ENCODE measurements around the gene ZBTB48. TPM values are rescaled to one million over a fixed set of nuclear protein-coding genes. Genes with fewer than 3 reads are reported as not detected.

The ZBTB48 gene
- 9.4 to 14.3 TPM (median 11.2 TPM) in 5 replicates for total RNA-seq (2022; extraction: Qiagen RNA extraction; ENCODE audit: low read depth)

DNA sequence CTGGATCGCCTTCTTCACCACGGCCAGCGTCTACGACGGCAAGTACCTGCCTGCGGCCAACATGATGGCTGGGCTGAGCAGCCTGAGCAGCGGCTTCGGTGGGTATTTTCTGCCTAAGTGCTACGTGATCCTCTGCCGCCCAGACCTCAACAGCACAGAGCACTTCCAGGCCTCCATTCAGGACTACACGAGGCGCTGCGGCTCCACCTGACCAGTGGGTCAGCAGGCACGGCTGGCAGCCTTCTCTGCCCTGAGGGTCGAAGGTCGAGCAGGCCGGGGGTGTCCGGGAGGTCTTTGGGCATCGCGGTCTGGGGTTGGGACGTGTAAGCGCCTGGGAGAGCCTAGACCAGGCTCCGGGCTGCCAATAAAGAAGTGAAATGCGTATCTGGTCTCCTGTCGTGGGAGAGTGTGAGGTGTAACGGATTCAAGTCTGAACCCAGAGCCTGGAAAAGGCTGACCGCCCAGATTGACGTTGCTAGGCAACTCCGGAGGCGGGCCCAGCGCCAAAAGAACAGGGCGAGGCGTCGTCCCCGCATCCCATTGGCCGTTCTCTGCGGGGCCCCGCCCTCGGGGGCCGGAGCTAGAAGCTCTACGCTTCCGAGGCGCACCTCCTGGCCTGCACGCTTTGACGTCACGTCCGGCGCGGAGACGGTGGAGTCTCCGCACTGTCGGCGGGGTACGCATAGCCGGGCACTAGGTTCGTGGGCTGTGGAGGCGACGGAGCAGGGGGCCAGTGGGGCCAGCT, at the start of gene ZBTB48:
TSS of gene ZBTB48 (plus strand) at position 621 of the 745 bp plus-strand sequence. CDS start 616 bp downstream, outside the sequence.

DNA sequence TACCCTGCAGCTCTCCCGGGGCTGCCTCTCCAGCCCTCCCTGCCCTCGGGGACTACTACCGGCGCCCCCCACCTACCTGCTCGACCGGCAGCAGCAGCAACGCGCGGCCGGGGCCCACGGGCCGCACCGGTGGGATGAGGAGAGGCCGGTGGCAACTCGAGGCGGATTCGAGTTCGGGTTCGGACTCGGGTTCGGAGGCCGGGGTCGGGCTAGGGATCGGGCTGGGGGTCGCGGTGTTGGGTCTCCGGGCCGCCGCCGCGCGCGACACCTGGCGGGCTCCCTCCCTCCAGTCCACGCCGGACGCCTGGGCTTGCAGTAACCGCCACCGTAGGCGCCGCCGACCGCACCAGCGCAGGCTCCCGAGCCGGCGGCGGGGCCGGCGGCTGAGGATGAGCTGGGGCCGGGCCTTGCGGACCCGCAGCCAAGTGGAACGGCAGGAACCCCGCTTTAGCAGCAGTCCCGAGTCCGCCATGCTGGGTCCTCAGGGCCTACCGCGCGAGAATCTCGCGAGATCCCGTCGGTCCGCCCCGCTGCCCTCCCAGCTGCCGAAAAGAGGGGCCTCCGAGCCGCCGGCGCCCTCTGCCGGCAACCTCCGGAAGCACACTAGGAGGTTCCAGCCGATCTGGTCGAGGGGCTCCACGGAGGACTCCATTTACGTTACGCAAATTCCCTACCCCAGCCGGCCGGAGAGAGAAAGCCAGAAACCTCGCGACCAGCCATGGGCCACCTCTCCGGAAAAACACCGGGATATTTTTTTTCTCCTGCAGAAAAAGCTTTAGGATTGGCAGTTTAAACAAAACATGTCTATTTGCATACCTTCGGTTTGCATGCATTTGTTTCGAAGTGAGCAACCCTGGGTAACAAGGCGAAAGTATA, 25.5 kb upstream of the ZBTB48 start, which contains the start of gene NOL9:
TSS of gene NOL9 (minus strand) at position 483 of the 876 bp plus-strand sequence. CDS start at position 472, 11 bp downstream.

DNA sequence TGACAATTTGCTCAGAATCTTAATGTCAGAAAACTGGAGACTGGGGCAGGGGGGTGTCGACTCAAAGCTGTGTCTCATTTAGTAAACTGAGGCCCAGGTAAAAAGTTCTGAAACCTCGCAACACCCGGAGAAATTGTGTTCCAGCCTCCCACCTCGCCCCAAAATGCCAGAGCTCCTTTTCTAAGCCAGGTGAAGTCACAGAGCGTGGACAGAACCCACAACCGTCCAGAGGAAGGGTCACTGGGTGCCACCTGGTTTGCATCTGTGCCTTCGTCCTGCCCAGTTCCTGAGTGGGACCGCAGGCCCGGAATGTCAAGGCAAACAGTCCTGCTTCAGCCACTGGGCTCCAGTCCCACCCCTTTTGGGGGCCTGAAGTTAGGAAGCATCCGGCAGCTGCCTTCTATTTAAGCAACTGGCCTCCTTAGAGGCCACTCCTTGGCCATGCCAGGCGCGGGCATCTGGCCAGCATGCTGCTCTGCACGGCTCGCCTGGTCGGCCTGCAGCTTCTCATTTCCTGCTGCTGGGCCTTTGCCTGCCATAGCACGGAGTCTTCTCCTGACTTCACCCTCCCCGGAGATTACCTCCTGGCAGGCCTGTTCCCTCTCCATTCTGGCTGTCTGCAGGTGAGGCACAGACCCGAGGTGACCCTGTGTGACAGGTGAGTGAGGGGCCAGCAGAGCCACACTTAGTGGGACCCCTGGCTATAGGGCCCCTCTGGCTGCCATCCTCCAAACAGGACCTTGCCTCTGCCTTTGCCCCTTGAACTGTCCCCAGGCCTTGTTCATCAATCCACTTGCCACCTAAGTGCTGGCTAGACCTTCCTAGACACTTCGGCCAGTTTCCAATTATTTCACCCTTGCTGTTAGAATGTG, 24.7 kb upstream of the ZBTB48 start, which contains the start of gene TAS1R1:
TSS of gene TAS1R1 (plus strand) at position 401 of the 872 bp plus-strand sequence. CDS start at position 468, 67 bp downstream.

DNA sequence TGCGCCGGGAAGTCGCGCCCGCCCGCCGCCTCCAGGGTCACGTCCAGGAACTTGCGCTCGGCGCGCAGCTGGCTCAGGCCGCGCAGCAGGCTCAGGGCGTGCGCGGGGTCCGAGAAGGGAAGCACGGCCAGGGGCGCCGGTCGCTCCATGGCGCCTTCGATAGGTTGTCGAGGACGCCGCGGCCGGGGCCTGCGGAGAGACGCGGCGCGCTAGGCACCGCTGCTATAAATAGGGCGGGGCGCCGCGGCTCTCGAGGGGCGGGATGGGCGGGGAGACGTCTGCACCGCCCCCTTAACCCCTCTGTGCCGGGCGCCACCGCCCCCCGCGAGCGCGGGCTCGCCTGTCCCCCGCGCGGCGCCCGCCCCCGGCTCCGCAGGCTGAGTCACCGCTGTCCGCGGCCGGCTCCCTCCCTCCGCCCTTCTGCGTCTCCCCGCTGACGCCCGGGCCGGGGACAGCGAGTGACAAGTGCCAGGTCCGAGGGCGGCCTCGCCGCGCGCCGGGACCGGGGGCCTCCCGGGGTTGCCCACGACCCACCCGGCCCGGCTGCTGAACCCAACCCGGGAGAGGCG, 23.0 kb downstream of the ZBTB48 start, which contains the start of gene KLHL21:
TSS of gene KLHL21 (minus strand) at position 201 of the 569 bp plus-strand sequence. CDS start at position 149, 52 bp downstream.

DNA sequence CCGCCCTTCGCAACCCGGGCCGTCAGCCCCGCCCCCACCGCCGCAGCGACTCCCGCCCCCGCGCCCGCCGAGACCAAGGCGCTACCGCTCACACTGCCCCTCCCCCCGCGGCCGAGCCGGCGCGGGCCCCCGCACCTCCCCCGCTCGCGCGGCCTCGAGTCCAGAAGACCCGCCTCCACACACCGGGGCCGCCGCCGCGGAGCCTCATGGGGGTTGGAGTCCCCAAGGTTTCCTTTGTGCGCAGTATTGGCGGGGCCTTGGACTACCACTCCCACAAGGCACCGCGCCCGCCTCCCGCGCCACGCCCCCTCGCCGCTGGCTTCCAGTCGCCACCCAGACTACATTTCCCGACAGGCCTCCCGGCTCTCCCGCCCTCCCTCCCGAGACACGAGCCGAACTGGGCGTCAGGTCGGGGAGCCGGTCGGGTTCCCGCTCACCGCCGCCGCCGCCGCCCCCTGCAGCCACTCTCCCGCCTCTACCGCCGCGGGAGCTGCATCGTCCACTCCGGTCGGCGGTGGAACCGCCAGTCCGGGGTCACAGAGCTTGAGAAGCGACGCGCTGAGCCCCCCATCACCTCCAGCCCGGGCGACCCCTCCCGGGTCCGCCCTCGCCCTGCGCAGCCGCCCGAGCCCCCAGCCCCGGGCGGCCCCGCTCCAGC, 33.7 kb downstream of the ZBTB48 start, which contains the start of gene PHF13:
TSS of gene PHF13 (plus strand) at position 371 of the 658 bp plus-strand sequence. CDS start 336 bp downstream, outside the sequence.

DNA sequence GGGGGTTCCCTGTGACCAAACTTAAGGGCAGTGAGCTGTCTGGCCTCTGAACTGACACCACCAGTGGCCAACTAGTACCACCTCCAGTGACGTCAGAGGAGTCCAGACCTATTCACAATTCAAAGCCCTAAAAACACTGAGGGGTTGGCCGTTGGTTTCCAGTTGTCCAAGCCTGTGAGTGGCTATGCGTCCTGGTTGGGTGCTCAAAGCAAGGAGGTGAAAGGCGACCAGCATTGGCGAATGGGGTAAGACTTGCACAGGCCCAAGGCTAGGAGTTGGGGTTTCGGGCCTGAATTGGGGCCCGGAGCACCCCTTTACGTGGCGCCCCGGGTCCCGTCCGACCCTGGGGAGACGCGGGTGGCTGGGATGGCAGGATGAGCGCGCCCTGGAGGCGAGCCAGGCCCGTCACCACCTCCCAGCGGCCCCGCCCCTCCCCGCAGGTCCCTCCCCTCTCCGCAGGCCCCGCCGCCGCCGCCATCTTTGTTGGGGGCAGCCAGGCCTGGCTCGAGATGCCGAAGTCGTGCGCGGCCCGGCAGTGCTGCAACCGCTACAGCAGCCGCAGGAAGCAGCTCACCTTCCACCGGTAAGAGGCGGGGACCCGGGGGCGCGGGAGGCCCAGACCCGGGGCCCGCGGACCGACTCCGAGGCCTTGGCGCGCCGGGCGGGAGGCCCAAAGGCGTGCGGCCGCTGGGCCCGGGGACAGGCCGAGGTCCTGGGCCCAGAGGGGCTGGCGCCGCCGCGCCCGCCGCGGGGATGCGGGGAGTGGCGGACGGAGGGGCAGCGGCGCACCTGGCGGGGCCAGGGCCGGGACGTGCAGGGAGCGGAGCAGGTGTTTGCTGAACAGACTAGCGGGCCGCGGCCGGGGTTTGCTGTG, 45.2 kb downstream of the ZBTB48 start, which contains the start of gene THAP3:
TSS of gene THAP3 (plus strand) at position 159 of the 874 bp plus-strand sequence. CDS start at position 510, 351 bp downstream.

Other genes starting within 250 kb of the ZBTB48 start
- 53.5 to 77.1 TPM (median 70.0 TPM) in 5 replicates for gene ACOT7, start 186.2 kb upstream of the ZBTB48 start, total RNA-seq (2022; extraction: Qiagen RNA extraction; ENCODE audit: low read depth)
- gene HES2, start 160.1 kb upstream of the ZBTB48 start, total RNA-seq (2022; extraction: Qiagen RNA extraction; ENCODE audit: low read depth) = 2.3 to 4.7 TPM (median 4.2 TPM) in 5 replicates
- gene ESPN, start 155.2 kb upstream of the ZBTB48 start, total RNA-seq (2022; extraction: Qiagen RNA extraction; ENCODE audit: low read depth) = 0.32 to 0.61 TPM (median 0.48 TPM) in 5 replicates
- gene TNFRSF25, start 113.8 kb upstream of the ZBTB48 start, total RNA-seq (2022; extraction: Qiagen RNA extraction; ENCODE audit: low read depth) = 1.8 to 4.0 TPM (median 2.4 TPM) in 5 replicates
- gene PLEKHG5, start 88.3 kb upstream of the ZBTB48 start, total RNA-seq (2022; extraction: Qiagen RNA extraction; ENCODE audit: low read depth) = 2.1 to 4.0 TPM (median 2.8 TPM) in 5 replicates
- 3.3 to 5.1 TPM (median 4.5 TPM) in 5 replicates for gene NOL9, start 25.5 kb upstream of the ZBTB48 start, total RNA-seq (2022; extraction: Qiagen RNA extraction; ENCODE audit: low read depth)
- gene TAS1R1, start 24.7 kb upstream of the ZBTB48 start, total RNA-seq (2022; extraction: Qiagen RNA extraction; ENCODE audit: low read depth) = not detected in 5 replicates
- gene KLHL21, start 22.9 kb downstream of the ZBTB48 start, total RNA-seq (2022; extraction: Qiagen RNA extraction; ENCODE audit: low read depth) = 20.6 to 32.5 TPM (median 26.0 TPM) in 5 replicates
- 7.7 to 10.7 TPM (median 9.4 TPM) in 5 replicates for gene PHF13, start 33.7 kb downstream of the ZBTB48 start, total RNA-seq (2022; extraction: Qiagen RNA extraction; ENCODE audit: low read depth)
- 14.9 to 17.9 TPM (median 17.2 TPM) in 5 replicates for gene THAP3, start 44.9 kb downstream of the ZBTB48 start, total RNA-seq (2022; extraction: Qiagen RNA extraction; ENCODE audit: low read depth)
- gene DNAJC11, start 121.8 kb downstream of the ZBTB48 start, total RNA-seq (2022; extraction: Qiagen RNA extraction; ENCODE audit: low read depth) = 32.0 to 40.4 TPM (median 34.6 TPM) in 5 replicates
- 61.7 to 75.4 TPM (median 70.0 TPM) in 5 replicates for gene CAMTA1, start 205.5 kb downstream of the ZBTB48 start, total RNA-seq (2022; extraction: Qiagen RNA extraction; ENCODE audit: low read depth)

Measured in A549 treated with RU486 at 1 μM for 4 hours (cell line).